BJ (cell line): ENCODE data around the gene KYAT1. TPM values are rescaled to one million over a fixed set of nuclear protein-coding genes. Genes with fewer than 3 reads are reported as not detected.

Experiments
- CTCF ChIA-PET: fragments of 350-600 bp; formaldehyde crosslinking; extraction: SDS; loops from one replicate; lab custom pipeline; 2021; ENCODE audit warnings: antibody characterized with exemption, inconsistent platforms; lab: Yijun Ruan, JAX
- POLR2A ChIA-PET: fragments of 300-600 bp; sonication (Branson Sonifier 250); formaldehyde crosslinking; extraction: SDS; loops from one replicate; lab custom pipeline; 2021; ENCODE audit warnings: antibody characterized with exemption; lab: Charles Lee
- DNase-seq: peaks from one replicate; pipeline ENCODE4 v3.0.0-alpha.2; 2011; ENCODE audit warnings: low read depth
- H3K27me3 ChIP-seq: 2 replicates; pipeline ENCODE4 v1.6.0; 2011; ENCODE audit warnings: low read length; ENCODE audit not compliant: control insufficient read depth, insufficient read depth
- H3K36me3 ChIP-seq: 2 replicates; pipeline ENCODE4 v1.5.1; 2011; ENCODE audit warnings: low read length; ENCODE audit not compliant: control insufficient read depth, insufficient read depth
- H3K4me3 ChIP-seq: 2 replicates; pipeline ENCODE4 v1.5.1; 2011; ENCODE audit warnings: low read depth, mild to moderate bottlenecking, control low read depth, low read length
- CTCF ChIP-seq: IDR thresholded peaks from 2 replicates; pipeline ENCODE4 v1.5.1; 2011; ENCODE audit warnings: low read depth, mild to moderate bottlenecking, control low read depth, inconsistent platforms, low read length, moderate library complexity; ENCODE audit not compliant: insufficient read depth
- polyA plus RNA-seq: library from polyadenylated mRNA; depleted of rRNA; stranded (reverse); fragments of >200 nt; gene quantifications from 2 replicates; pipeline ENCODE4 v1.2.3, GENCODE V29; 2011

Gene KYAT1
- polyA plus RNA-seq, 1 experiment, result 5.6 TPM

DNA sequence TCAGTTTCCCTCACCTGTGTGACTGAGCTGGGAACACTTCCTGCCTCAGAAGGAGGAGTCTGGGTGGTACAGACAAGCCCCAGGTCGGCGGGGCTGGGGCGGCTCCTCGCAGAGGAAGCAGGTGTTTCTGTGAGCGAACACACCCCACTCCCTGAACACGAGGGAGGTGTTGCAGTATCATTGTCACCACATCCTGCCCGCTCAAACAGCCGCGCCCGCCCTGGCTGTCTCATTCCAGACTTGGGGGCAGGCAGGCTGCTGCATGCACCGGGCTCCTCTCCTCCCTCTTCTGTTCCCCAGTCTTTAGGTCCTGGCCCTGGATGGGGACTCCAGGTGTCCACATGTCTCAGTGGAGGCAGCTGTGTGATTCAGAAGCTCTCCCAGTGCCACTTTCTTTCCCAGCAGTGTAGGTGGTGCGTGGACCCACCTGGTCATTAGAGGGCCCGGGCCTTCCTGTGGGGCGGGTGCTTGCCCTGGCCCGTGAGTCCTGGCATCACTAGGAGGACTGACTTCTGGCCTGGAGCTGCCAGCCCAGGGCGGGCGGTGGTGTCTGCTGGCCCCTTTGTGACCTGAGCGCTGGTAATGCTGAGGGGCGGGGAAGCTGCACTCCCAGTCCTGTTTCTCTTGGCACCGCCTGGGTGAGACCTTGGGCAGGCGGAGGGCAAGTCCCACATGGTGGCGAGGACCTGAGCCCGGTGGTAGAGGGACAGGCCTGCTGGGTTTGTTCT lies 20.8 kb upstream of the KYAT1 start:
- H3K4me3 ChIP-seq, result no peak overlapping the region
- no peaks in the 10 kb centered on the region for H3K27me3 ChIP-seq
- H3K36me3 ChIP-seq, result peaks cover 14% of the 10 kb centered on the region
- POLR2A ChIA-PET, result no interaction called here
- CTCF ChIA-PET, result no interaction called here
- no peak for TF ChIP-seq CTCF
- DNase-seq, result no peak

GRCh38 chr9:128901822-128902221 lies 20.1 kb upstream of the KYAT1 start:
- no peaks in the 10 kb centered on the region for H3K27me3 ChIP-seq

DNA sequence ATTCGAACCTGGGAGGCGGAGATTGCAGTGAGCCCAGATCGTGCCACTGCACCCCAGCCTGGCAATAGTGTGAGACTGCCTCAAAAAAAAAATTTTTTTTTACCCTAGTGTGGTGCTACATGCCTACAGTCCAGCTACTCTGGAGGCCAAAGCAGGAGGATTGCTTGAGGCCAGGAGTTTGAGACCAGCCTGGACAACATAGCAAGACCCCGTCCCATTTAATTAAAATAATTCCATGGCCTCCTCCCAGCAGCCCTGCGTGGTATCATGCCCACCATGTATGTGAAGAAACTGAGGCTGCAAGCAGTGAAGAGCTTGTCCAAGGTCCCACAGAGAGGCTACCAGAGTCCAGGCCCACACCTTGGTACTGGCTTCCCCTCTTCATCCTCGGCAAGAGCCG lies 19.6 kb upstream of the KYAT1 start:
- TF ChIP-seq CTCF, result no peak
- H3K4me3 ChIP-seq, result no peak overlapping the region
- H3K27me3 ChIP-seq, result no peaks in the 10 kb centered on the region
- peaks cover 14% of the 10 kb centered on the region for H3K36me3 ChIP-seq
- POLR2A ChIA-PET, result no interaction called here
- CTCF ChIA-PET, result no interaction called here
- no peak for DNase-seq

More at GRCh38 chr9:128901822-128902221, 20.1 kb upstream of the KYAT1 start:
- peaks cover 14% of the 10 kb centered on the region for H3K36me3 ChIP-seq
- H3K4me3 ChIP-seq, result no peak overlapping the region
- DNase-seq, result no peak
- no peak for TF ChIP-seq CTCF
- ChIA-PET POLR2A (no interaction called here), CTCF (no interaction called here)

DNA sequence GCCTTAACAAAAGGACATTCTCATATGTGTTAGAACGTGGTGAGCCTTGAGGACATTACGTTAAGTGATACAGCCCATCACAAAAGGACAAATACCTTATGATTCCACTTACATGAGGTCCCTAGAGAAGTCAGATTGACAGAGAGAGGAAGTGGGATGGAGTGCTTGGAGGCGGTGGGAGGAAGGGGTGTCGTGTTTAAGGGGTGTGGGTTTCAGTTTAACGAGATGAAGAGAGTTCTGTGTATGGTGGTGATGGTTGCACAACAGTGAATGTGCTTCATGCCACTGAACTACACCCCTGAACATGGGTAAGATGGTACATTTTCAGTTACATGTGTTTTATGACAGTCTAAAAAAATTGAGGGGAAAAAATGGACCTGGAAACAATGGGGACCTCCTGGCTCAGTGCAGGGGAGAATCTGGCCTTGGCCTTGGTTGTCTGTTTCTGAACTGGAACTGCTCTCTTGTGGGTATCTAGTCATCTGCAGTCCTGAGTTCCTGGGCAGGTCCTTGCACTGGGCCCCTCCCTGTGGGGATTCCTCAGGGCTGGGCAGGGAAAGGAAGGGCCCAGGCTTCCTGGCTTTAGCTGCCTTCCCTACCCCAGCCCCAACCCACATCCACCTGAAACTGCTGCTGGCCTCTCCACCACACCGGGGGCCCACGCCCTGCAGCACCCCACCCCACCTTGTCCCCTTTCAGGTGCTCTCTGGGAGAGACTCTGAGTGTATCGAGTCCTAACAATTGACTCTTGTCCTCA lies 18.0 kb upstream of the KYAT1 start:
- no peak overlapping the region for H3K4me3 ChIP-seq
- TF ChIP-seq CTCF, result no peak
- POLR2A ChIA-PET, result no interaction called here
- CTCF ChIA-PET, result interaction anchor here (0.9 to 1.4 kb wide), 2 partner anchors 22 to 36 kb away, joined by 3 read pairs; no protein-coding TSS in a partner anchor
- DNase-seq, result no peak
- H3K36me3 ChIP-seq, result peaks cover 15% of the 10 kb centered on the region
- H3K27me3 ChIP-seq, result no peaks in the 10 kb centered on the region

DNA sequence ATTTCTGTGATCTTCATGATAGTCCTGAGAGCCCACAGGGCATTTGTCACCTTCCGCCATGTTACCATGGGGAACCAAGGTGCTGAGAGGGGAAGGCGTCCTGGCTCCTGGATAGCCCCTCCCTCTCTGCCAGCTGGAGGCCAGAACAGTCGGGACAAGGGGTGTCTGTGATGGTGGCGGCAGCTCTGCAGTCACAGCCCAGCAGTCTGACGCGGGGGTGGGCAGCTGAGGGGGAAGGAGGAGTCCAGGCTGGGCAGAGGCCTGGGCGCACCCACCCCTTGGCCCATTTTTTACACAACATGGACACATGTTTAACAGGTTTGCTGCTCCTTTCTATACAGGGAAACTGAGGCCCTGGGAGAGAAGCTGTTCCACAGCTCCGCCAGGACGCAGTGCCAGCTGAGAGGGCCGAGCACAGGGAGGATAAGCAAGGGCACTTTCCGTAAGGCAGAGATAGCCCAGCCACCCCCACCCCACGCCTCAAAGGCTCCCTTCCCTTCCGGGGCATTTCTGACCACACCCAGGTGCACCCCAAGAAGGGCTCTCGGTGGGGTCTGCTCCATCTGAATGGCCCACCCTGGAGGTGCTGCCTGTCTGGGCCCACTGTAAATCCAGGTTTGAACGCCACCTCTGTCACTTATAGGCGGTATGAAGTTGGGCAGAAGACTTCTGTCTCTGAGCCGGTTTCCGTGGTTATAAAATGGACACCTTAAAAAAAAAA lies 17.3 kb upstream of the KYAT1 start:
- no peak for TF ChIP-seq CTCF
- CTCF ChIA-PET, result no interaction called here
- no peaks in the 10 kb centered on the region for H3K27me3 ChIP-seq
- peaks cover 15% of the 10 kb centered on the region for H3K36me3 ChIP-seq
- DNase-seq, result no peak
- POLR2A ChIA-PET, result no interaction called here
- no peak overlapping the region for H3K4me3 ChIP-seq
